ENCODE measurements around the gene SRSF8. TPM values are rescaled to one million over a fixed set of nuclear protein-coding genes. Genes with fewer than 3 reads are reported as not detected.
"Not testable (repeated sequence)": the region's sequence is repeated elsewhere in the genome, so short reads cannot be mapped to it uniquely, and the experiment has no call there.

Gene SRSF8
- total RNA-seq: 17.5 TPM

DNA sequence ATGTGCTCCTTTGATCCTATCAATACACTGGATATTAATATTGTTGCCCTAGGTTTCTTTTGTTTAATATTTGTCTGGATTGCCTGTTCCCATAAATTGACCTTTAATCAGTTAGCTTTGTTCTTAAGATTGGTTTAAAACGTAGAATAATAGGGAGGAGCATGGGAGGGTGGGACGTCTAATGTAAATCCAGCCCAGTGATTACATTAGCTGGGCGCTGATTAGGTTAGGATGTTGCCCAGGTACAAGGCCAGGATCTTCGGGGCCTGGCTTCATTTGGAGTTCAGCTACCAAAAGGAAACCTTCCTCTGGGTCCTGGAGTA, at the start of gene SRSF8:
Gene SRSF8 (plus strand): TSS at position 204 of the 323 bp plus-strand sequence. CDS start 308 bp downstream, outside the sequence.
- peak; percentile 70 for DNase-seq

DNA sequence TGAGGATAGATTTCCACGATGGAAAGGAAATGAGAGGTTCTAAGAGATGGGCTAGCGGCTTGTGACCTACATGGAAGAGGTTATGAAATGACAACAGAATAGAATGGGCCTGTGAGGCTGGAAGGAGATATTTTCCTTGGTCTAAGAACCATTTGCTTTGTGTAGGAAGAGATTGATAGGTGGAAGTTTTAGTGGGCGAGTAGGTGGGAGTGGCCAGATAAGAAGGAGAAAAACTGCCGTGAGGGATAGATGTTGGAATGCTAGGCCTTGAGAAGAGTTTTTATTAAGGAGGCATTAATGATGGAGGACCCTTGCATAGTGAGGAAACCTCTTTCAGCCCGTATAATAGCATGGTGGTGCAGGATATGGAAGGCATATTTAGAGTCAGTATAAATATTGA, 45.3 kb upstream of the SRSF8 start:
- DNase-seq: not testable (repeated sequence)

- no peak for DNase-seq
Observed at GRCh38 chr11:95024958-95025357, 41.8 kb upstream of the SRSF8 start, which contains the start of gene KDM4E. Gene KDM4E, plus strand, starts transcription at chr11:95025258. Its CDS starts 300 bp downstream, at chr11:95025558.

DNA sequence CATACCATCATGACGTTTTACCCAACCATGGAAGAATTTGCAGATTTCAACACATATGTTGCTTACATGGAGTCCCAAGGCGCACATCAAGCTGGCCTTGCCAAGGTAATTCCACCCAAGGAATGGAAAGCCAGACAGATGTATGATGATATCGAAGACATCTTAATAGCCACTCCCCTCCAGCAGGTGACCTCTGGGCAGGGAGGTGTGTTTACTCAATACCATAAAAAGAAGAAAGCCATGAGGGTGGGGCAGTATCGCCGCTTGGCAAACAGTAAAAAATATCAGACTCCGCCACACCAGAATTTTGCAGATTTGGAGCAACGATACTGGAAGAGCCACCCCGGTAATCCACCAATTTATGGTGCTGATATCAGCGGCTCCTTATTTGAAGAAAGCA, 41.1 kb upstream of the SRSF8 start:
- not testable (repeated sequence) for DNase-seq

DNA sequence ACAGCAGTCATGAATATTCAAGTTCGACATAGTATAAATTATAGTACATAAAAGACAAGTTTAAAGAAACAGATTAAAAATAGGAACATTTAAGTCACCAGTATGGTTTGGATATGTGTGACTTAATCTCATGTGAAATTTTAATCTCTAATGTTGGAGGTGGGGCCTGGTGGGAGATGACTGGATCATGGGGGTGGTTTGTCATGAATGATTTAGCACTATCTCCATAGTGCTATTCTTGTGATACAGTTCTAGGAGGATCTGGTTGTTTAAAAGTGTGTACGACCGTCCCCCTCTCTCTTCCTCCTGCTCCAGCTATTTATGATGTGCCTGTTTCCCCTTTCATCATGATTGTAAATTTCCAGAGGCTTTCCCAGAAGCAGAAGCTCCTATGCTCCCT, 38.4 kb upstream of the SRSF8 start:
- DNase-seq: no peak

- no peak for DNase-seq
Observed at GRCh38 chr11:95033051-95033450, 33.7 kb upstream of the SRSF8 start.

DNA sequence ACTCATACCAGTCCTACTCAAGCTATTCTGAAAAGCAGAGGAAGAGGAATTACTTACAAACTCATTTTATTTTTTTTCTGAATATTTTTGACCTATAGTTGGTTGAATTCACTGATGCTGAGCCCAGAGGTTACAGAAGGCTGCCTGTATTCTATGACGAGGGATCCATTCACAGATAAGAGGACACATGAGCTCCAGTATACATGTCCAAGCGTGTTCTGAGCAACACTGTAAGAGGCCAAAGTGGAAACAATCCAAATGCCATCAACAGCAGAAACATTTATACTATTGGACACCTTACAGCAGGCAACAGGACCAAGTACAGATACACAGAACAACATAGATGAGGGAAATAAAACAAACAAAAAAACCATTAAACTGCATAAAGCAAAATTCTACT, 31.4 kb upstream of the SRSF8 start:
- no peak for DNase-seq

GRCh38 chr11:95037356-95038035, 29.2 kb upstream of the SRSF8 start:
- not testable (repeated sequence) for DNase-seq

DNA sequence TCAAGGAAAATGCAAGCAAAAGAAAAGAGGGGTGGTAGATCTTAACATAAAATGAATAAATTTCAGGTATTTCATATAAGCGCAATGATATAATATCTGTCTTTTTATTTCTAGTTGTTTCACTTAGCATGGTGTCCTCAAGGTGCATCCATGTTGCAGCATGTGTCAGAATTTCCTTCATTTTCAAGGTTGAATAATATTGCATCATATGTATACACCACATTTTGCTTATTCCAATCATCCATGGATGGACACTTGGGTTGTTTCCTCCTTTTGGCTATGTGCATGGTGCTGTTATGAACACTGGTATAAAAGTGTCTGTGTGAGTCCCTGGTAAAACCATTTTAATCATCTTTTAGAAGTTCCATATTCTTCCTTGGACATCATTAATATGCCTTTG, 24.5 kb upstream of the SRSF8 start:
- no peak for DNase-seq

DNA sequence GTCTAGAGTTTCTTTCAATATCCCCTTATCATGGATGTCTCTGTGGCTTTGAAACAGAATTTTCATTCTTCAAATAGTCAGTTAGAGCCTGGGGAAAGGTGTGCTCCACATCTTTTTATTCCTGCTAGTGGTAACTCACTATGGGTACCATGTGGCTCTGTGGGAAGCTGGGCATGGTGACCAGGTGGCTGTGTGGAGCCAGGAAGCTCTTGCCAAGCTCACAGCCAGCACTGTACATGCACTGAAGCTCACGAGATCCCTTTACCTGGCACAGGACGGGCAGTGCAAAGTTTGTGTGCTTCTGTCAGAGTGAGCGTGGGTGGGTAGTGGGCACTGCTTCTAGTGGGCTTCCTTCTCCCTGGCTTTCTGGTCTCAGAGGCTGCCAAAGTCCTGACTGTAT, 23.8 kb upstream of the SRSF8 start:
- no peak for DNase-seq

GRCh38 chr11:95044010-95044409, 22.7 kb upstream of the SRSF8 start:
- no peak for DNase-seq

GRCh38 chr11:95045812-95046211, 20.9 kb upstream of the SRSF8 start:
- peak; percentile 7 for DNase-seq

- not testable (repeated sequence) for DNase-seq
Observed at GRCh38 chr11:95049122-95049521, 17.6 kb upstream of the SRSF8 start, which contains the start of gene KDM4F. Gene KDM4F, plus strand, starts transcription at chr11:95049422.

GRCh38 chr11:95050595-95051202, 16.0 kb upstream of the SRSF8 start:
- no peak for DNase-seq

DNA sequence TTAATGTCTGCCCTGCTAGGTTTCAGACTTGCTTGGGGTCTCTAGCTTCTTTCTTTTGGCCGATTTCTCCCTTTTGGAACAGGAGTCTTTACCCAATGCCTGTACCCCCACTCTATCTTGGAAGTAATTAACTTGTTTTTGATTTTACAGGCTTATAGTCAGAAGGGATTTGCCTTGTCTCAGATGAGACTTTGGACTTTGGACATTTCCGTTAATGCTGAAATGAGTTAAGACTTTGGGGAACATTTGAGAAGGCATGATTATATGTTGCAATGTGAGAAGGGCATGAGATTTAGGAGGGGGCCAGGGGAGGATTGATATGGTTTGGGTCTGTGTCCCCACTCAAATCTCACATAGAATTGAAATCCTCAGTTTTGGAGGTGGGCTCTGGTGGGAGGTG, 12.4 kb upstream of the SRSF8 start:
- DNase-seq: no peak

- DNase-seq: no peak
Observed at GRCh38 chr11:95055283-95055897, 11.3 kb upstream of the SRSF8 start.

GRCh38 chr11:95057959-95058358, 8.8 kb upstream of the SRSF8 start:
- DNase-seq: no peak

GRCh38 chr11:95058621-95059020, 8.1 kb upstream of the SRSF8 start:
- no peak for DNase-seq

GRCh38 chr11:95059046-95059445, 7.7 kb upstream of the SRSF8 start:
- DNase-seq: no peak

GRCh38 chr11:95065336-95065735, 1.4 kb upstream of the SRSF8 start:
- no peak for DNase-seq

DNA sequence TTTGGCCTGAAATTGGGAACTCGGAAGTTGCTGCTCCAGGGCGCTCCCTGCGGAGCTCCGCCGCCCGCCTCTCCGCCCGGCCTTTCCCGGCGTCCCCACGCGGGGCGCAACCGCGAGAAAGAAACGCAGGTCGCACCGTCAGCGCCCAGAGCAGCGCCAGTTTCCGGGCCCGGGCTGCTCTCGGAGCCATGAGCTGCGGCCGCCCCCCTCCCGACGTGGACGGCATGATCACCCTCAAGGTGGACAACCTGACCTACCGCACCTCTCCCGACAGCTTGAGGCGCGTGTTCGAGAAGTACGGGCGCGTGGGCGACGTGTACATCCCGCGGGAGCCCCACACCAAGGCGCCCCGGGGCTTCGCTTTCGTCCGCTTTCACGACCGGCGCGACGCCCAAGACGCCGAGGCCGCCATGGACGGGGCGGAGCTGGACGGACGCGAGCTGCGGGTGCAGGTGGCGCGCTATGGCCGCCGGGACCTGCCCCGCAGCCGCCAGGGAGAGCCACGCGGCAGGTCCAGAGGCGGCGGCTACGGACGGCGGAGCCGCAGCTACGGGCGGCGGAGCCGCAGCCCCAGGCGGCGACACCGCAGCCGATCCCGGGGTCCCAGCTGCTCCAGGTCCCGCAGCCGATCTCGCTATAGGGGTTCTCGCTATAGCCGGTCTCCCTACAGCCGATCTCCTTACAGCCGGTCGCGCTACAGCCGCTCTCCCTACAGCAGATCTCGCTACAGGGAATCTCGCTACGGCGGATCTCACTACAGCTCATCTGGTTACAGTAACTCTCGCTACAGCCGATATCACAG, 521 bp downstream of the SRSF8 start:
- DNase-seq: peak; percentile 76

DNA sequence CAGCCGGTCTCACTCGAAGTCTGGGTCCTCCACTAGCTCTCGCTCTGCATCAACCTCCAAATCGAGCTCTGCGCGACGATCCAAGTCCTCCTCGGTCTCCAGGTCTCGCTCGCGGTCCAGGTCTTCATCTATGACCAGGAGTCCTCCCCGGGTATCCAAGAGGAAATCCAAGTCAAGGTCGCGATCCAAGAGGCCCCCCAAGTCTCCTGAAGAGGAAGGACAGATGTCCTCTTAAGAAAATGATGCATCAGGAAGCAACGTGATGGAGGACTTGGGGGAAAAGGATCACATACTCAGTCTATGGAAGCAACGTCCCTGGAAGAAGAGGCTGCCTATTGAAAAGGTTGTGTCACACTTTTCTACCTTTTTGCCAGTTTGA, 1.1 kb downstream of the SRSF8 start:
- DNase-seq: peak; percentile 57

DNA sequence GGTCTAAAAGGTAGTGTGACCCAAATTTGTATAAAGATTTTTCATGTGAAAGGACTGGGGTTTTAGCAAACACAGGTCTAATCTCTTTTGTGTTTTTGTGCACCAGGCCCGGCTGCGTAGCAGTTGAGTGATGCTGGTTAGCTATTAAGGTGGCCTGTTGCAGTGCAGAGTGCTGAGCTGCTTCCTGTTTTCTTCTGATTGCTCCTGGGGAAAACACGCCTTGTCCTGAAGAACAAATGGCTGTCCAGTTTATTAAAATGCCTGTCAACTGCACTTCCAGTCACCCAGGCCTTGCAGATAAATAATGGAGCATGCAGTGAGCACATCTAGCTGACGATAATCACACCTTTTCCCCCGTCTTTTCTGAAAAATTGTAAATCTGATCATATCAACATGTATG, 1.8 kb downstream of the SRSF8 start:
- DNase-seq: peak; percentile 90
